ENCODE data around the gene NRL.

GRCh38 chr14:24063263-24063836, 51.4 kb downstream of the NRL start:
- TF ChIP-seq, protein P1, sequence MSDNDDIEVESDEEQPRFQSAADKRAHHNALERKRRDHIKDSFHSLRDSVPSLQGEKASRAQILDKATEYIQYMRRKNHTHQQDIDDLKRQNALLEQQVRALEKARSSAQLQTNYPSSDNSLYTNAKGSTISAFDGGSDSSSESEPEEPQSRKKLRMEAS (CRISPR knock-in tag; IDR thresholded peaks at IDR 0.05), result no peak
- TF ChIP-seq, protein P2, sequence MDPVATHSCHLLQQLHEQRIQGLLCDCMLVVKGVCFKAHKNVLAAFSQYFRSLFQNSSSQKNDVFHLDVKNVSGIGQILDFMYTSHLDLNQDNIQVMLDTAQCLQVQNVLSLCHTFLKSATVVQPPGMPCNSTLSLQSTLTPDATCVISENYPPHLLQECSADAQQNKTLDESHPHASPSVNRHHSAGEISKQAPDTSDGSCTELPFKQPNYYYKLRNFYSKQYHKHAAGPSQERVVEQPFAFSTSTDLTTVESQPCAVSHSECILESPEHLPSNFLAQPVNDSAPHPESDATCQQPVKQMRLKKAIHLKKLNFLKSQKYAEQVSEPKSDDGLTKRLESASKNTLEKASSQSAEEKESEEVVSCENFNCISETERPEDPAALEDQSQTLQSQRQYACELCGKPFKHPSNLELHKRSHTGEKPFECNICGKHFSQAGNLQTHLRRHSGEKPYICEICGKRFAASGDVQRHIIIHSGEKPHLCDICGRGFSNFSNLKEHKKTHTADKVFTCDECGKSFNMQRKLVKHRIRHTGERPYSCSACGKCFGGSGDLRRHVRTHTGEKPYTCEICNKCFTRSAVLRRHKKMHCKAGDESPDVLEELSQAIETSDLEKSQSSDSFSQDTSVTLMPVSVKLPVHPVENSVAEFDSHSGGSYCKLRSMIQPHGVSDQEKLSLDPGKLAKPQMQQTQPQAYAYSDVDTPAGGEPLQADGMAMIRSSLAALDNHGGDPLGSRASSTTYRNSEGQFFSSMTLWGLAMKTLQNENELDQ (CRISPR knock-in tag; IDR thresholded peaks at IDR 0.05; ENCODE audit: borderline replicate concordance), result no peak
- TF ChIP-seq CHD1 (IDR thresholded peaks at IDR 0.05; ENCODE audit: low read length) (no peak), LEF1 (IDR thresholded peaks at IDR 0.05) (no peak), EP300 (IDR thresholded peaks at IDR 0.05; ENCODE audit: low read length) (no peak), ARHGAP35 (IDR thresholded peaks at IDR 0.05; ENCODE audit: partially characterized antibody) (no peak)
